ENCODE results near the gene EXOSC3. TPM values are rescaled to one million over a fixed set of nuclear protein-coding genes. Genes with fewer than 3 reads are reported as not detected.

The EXOSC3 gene
- total and polyA plus RNA-seq, 2 donors (not counting 3 experiments of a cell fraction or from before 2014, with no cell fraction given), result 25.0 to 38.0 TPM

DNA sequence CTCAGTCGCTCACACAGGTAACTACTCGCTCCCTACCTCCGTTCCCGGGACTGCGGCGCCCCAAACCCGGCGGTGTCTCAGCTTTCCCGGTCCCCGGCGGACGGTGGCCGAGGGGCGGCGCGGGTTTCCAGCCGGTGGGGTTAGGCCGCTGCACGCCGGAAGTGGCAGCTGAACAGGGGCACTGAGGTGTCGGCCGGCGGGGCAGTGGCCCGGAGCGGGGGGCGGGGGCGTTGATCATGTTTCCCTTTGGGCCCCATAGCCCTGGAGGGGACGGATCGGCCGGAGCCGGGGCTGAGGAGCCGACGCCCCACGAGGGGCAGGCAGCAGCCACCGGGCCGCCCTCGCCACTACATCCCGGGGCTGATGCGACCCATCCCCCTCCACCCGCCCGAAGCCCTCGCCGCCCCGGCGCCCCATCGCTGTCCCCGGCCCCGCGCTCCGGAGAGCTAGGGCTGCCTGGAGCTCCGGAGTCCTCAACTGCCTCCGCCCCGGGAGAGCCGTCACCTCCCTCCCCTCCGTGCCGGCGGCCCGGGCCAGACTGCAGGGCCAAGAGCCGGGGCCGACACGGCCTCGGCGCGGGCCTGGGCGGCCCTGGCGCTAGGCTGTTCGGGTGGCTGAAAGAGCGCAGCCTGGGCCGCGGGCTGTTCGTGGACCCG is 15.9 kb upstream of the EXOSC3 start, which contains the start of gene DCAF10:
Gene DCAF10 (plus strand): TSS at position 167 of the 656 bp plus-strand sequence. CDS start 70 bp downstream, at position 237.
- Histone ChIP-seq H3K4me1 (ENCODE audit: control insufficient read depth, extremely low read depth, insufficient read depth, low read length) (peaks cover 14% of the 10 kb centered on the region), H3K4me2 (ENCODE audit: insufficient read depth, low read length) (peak within 1 kb of the TSS; percentile 94), H3K27me3 (ENCODE audit: control insufficient read depth in 2 of 2, insufficient read depth in 2 of 2, low read length in 2 of 2) (no peaks in the 10 kb centered on the region), H2AFZ (ENCODE audit: low read depth, low read length) (peak within 1 kb of the TSS; percentile 92), H3K9ac (replicated peaks; ENCODE audit: extremely low read depth, insufficient read depth, low read length) (peak within 1 kb of the TSS; percentile 67), H3K79me2 (ENCODE audit: control insufficient read depth, insufficient read depth, low read length) (peaks cover 40% of the 10 kb centered on the region), H3K9me1 (replicated peaks; ENCODE audit: control insufficient read depth, extremely low read depth, insufficient read depth, low read length) (no peaks in the 10 kb centered on the region), H3K9me3 (replicated peaks; ENCODE audit: control insufficient read depth, insufficient read depth, low read length) (no peaks in the 10 kb centered on the region), H3K27ac (ENCODE audit: insufficient read depth, low read depth, low read length) (peak within 1 kb of the TSS; percentile 9), H4K20me1 (replicated peaks; ENCODE audit: control insufficient read depth, extremely low read depth, insufficient read depth, low read length) (peaks cover 5% of the 10 kb centered on the region), H3K4me3 (replicated peaks in 1 of 3; ENCODE audit: insufficient read depth in 1 of 3, low read depth in 1 of 3, low read length in 3 of 3) (peak within 1 kb of the TSS; percentile 23 to 64 (median 63)), H3K36me3 (ENCODE audit: control insufficient read depth in 2 of 2, extremely low read depth in 1 of 2, insufficient read depth in 2 of 2, low read length in 2 of 2) (no peaks in the 10 kb centered on the region)
- dilution Hi-C loops (cut with MboI; ENCODE audit: extremely low pct_ligation_motif_present, low sequenced_read_pairs) (no loop called here), intact Hi-C loops (cut with micrococcal nuclease) (loop anchor here (1.0 to 5.0 kb wide), 4 partner anchors 15 to 592 kb away; partner anchors contain the start of genes ALDH1B1, EXOSC3, SLC25A51 and TRMT10B)
- ChIA-PET POLR2A (interaction anchor here (1.8 kb wide), 1 partner anchor 16 kb away, joined by 7 read pairs; the partner anchor contains the start of gene EXOSC3), CTCF (interaction anchor here (1.1 kb wide), 1 partner anchor 463 kb away, joined by 3 read pairs; no protein-coding TSS in a partner anchor)
- no TSS peak for BruUV-seq (replicated peaks)
- no peak for TF ChIP-seq MYC (IDR thresholded peaks at IDR 0.05; ENCODE audit: low read depth, low read length)
- TF ChIP-seq POLR2AphosphoS5 (IDR thresholded peaks at IDR 0.05; ENCODE audit: insufficient read depth, low read depth, low read length), result peak; percentile 84
- TF ChIP-seq, protein P1, sequence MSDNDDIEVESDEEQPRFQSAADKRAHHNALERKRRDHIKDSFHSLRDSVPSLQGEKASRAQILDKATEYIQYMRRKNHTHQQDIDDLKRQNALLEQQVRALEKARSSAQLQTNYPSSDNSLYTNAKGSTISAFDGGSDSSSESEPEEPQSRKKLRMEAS (IDR thresholded peaks at IDR 0.05; ENCODE audit: insufficient read depth, insufficient read length), result no peak
- peak; percentile 81 for TF ChIP-seq POLR2A (IDR thresholded peaks at IDR 0.05; ENCODE audit: low read depth, low read length)
- TF ChIP-seq, protein P2, sequence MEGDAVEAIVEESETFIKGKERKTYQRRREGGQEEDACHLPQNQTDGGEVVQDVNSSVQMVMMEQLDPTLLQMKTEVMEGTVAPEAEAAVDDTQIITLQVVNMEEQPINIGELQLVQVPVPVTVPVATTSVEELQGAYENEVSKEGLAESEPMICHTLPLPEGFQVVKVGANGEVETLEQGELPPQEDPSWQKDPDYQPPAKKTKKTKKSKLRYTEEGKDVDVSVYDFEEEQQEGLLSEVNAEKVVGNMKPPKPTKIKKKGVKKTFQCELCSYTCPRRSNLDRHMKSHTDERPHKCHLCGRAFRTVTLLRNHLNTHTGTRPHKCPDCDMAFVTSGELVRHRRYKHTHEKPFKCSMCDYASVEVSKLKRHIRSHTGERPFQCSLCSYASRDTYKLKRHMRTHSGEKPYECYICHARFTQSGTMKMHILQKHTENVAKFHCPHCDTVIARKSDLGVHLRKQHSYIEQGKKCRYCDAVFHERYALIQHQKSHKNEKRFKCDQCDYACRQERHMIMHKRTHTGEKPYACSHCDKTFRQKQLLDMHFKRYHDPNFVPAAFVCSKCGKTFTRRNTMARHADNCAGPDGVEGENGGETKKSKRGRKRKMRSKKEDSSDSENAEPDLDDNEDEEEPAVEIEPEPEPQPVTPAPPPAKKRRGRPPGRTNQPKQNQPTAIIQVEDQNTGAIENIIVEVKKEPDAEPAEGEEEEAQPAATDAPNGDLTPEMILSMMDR (IDR thresholded peaks at IDR 0.05; ENCODE audit: extremely low read depth in 1 of 2, insufficient read depth in 1 of 2, low read depth in 1 of 2, low read length in 2 of 2), result no peak
- TF ChIP-seq GATA2 (IDR thresholded peaks at IDR 0.05; ENCODE audit: insufficient read depth, insufficient read length, low read depth, low read length), result no peak
- no peak for TF ChIP-seq JUN (IDR thresholded peaks at IDR 0.05; ENCODE audit: borderline replicate concordance, insufficient read depth, insufficient read length, low read depth)
- no peak for TF ChIP-seq EZH2 (IDR thresholded peaks at IDR 0.05; ENCODE audit: borderline replicate concordance, low read depth, low read length, severe bottlenecking)
- FAIRE-seq, result peak; percentile 74
- peak; percentile 86 for DNase-seq (ENCODE audit: low read depth, low spot score)
